Loucy (cell line): ENCODE data around the gene TPST2.

Experiments used
- H2AFZ ChIP-seq: fragments of 200-600 bp; sonication (generic); 2 replicates; pipeline ENCODE4 v1.6.0; 2016; ENCODE audit warnings: antibody characterized with exemption, mild to moderate bottlenecking, low read length, moderate library complexity
- H3F3A ChIP-seq: fragments of 200-600 bp; 2 replicates; pipeline ENCODE4 v1.6.0; 2016; ENCODE audit warnings: antibody characterized with exemption, low read depth, mild to moderate bottlenecking
- H3K27me3 ChIP-seq: fragments of 200-600 bp; sonication (generic); 2 replicates; pipeline ENCODE4 v1.6.1; 2014; ENCODE audit warnings: low read length, mild to moderate bottlenecking; ENCODE audit not compliant: insufficient read depth, poor library complexity, severe bottlenecking
- H3K36me3 ChIP-seq: fragments of 200-600 bp; sonication (generic); 2 replicates; pipeline ENCODE4 v1.6.1; 2016; ENCODE audit warnings: low read length; ENCODE audit not compliant: insufficient read depth
- H3K4me1 ChIP-seq: fragments of 200-600 bp; sonication (generic); 2 replicates; pipeline ENCODE4 v1.5.1; 2014; ENCODE audit warnings: low read length, mild to moderate bottlenecking; ENCODE audit not compliant: insufficient read depth, poor library complexity, severe bottlenecking
- H3K4me2 ChIP-seq: fragments of 200-600 bp; sonication (generic); 2 replicates; pipeline ENCODE4 v1.6.0; 2014; ENCODE audit warnings: antibody characterized with exemption, low read length, low read depth, mild to moderate bottlenecking; ENCODE audit not compliant: poor library complexity, severe bottlenecking
- H3K4me3 ChIP-seq: fragments of 200-600 bp; sonication (generic); 2 replicates; pipeline ENCODE4 v1.5.1; 2014; ENCODE audit warnings: low read length, mild to moderate bottlenecking, mixed read lengths; ENCODE audit not compliant: poor library complexity, severe bottlenecking
- H3K79me2 ChIP-seq: fragments of 200-600 bp; sonication (generic); 2 replicates; pipeline ENCODE4 v1.6.1; 2014; ENCODE audit warnings: low read length; ENCODE audit not compliant: insufficient read depth
- H3K9ac ChIP-seq: fragments of 200-600 bp; sonication (generic); 2 replicates; pipeline ENCODE4 v1.6.0; 2014; ENCODE audit warnings: mild to moderate bottlenecking, low read depth, low read length, moderate library complexity; ENCODE audit not compliant: poor library complexity, severe bottlenecking
- H3K9me2 ChIP-seq: fragments of 200-600 bp; sonication (generic); replicated peaks from 2 replicates; pipeline ENCODE4 v1.6.1; 2016; ENCODE audit warnings: low read depth, low read length, mixed read lengths
- H3K9me3 ChIP-seq: fragments of 200-600 bp; sonication (generic); 2 replicates; pipeline ENCODE4 v1.6.1; 2014; ENCODE audit warnings: mild to moderate bottlenecking, antibody characterized with exemption, low read length, low read depth; ENCODE audit not compliant: insufficient read depth
- H4K20me1 ChIP-seq: fragments of 200-600 bp; sonication (generic); 2 replicates; pipeline ENCODE4 v1.6.0; 2014; ENCODE audit warnings: antibody characterized with exemption, low read length, mild to moderate bottlenecking; ENCODE audit not compliant: insufficient read depth, poor library complexity, severe bottlenecking
- EZH2phosphoT487 ChIP-seq: fragments of 200-600 bp; IDR thresholded peaks from 2 replicates; pipeline ENCODE4 v1.6.1; 2018; ENCODE audit warnings: antibody characterized with exemption, mild to moderate bottlenecking, moderate library complexity, borderline replicate concordance
- TF ChIP-seq, protein P1 (sequence below): fragments of 200-600 bp; sonication (generic); conservative IDR thresholded peaks from 2 replicates; pipeline ENCODE4 v1.5.1; 2014; ENCODE audit warnings: mild to moderate bottlenecking, antibody characterized with exemption, low read length

Gene TPST2

GRCh38 chr22:26548984-26549383, 40.9 kb downstream of the TPST2 start:
- H3K9me2 ChIP-seq = no peaks in the 10 kb centered on the region
- H3K27me3 ChIP-seq = no peaks in the 10 kb centered on the region
- H4K20me1 ChIP-seq = no peaks in the 10 kb centered on the region
- no peaks in the 10 kb centered on the region for H3F3A ChIP-seq
- no peak overlapping the region for H3K9ac ChIP-seq
- TF ChIP-seq, protein P1, sequence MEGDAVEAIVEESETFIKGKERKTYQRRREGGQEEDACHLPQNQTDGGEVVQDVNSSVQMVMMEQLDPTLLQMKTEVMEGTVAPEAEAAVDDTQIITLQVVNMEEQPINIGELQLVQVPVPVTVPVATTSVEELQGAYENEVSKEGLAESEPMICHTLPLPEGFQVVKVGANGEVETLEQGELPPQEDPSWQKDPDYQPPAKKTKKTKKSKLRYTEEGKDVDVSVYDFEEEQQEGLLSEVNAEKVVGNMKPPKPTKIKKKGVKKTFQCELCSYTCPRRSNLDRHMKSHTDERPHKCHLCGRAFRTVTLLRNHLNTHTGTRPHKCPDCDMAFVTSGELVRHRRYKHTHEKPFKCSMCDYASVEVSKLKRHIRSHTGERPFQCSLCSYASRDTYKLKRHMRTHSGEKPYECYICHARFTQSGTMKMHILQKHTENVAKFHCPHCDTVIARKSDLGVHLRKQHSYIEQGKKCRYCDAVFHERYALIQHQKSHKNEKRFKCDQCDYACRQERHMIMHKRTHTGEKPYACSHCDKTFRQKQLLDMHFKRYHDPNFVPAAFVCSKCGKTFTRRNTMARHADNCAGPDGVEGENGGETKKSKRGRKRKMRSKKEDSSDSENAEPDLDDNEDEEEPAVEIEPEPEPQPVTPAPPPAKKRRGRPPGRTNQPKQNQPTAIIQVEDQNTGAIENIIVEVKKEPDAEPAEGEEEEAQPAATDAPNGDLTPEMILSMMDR = no peak
- no peak for TF ChIP-seq EZH2phosphoT487
- H3K4me1 ChIP-seq = peaks cover 31% of the 10 kb centered on the region
- no peak overlapping the region for H2AFZ ChIP-seq
- peaks cover 13% of the 10 kb centered on the region for H3K79me2 ChIP-seq
- H3K36me3 ChIP-seq = no peaks in the 10 kb centered on the region
- no peak overlapping the region for H3K4me3 ChIP-seq
- no peaks in the 10 kb centered on the region for H3K9me3 ChIP-seq
- H3K4me2 ChIP-seq = no peak overlapping the region

DNA sequence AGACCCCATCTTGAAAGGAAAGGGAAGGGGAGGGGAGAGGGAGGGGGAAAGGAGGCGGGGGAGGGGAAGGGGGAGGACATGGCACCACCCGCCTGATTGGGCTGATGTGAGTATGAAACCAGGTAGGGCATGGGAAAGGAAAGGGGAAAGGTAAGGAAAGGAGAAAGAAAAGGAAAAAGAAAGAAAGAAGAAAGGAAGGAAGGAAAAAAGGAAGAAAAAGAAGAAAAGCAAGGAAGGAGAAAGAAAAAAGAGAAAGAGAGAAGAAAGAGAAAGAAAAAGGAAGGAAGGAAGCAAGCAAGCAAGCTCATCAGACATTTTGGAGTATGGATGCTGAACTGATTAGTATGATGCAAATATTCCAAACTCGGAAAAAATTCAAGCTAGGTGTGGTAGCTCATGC, 41.6 kb downstream of the TPST2 start:
- H3K9me3 ChIP-seq = no peaks in the 10 kb centered on the region
- no peaks in the 10 kb centered on the region for H3K27me3 ChIP-seq
- H3K9ac ChIP-seq = no peak overlapping the region
- H3F3A ChIP-seq = no peaks in the 10 kb centered on the region
- no peaks in the 10 kb centered on the region for H3K9me2 ChIP-seq
- peaks cover 13% of the 10 kb centered on the region for H3K79me2 ChIP-seq
- H4K20me1 ChIP-seq = no peaks in the 10 kb centered on the region
- peaks cover 31% of the 10 kb centered on the region for H3K4me1 ChIP-seq
- TF ChIP-seq, protein P1 = no peak
- TF ChIP-seq EZH2phosphoT487 = no peak
- H3K4me3 ChIP-seq = no peak overlapping the region
- H3K36me3 ChIP-seq = no peaks in the 10 kb centered on the region
- H2AFZ ChIP-seq = no peak overlapping the region
- no peak overlapping the region for H3K4me2 ChIP-seq

DNA sequence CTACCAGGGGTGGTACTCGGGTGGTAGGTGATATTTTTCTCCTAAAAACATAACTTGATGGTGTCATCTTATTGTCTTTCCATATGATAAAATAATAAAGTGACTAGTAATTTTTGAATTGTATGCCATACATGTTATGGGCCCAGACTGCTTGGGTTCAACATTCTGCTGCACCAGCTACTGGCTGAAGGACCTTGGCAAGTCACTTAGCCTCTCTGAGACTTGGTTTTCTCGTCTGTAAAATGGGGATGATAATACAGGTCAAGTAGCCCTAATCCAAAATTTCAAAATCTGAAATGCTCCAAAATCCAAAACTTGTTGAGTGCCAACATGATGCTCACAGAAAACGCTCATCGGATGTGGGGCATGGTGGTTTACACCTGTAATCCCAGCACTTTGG, 42.1 kb downstream of the TPST2 start:
- Histone ChIP-seq H2AFZ (no peak overlapping the region), H3K4me3 (no peak overlapping the region), H3K79me2 (peaks cover 13% of the 10 kb centered on the region), H3K9me2 (no peaks in the 10 kb centered on the region), H3K9me3 (no peaks in the 10 kb centered on the region), H3K9ac (no peak overlapping the region), H3K36me3 (no peaks in the 10 kb centered on the region), H3K27me3 (no peaks in the 10 kb centered on the region), H3F3A (no peaks in the 10 kb centered on the region), H3K4me2 (no peak overlapping the region), H4K20me1 (no peaks in the 10 kb centered on the region), H3K4me1 (peaks cover 32% of the 10 kb centered on the region)
- no peak for TF ChIP-seq EZH2phosphoT487
- TF ChIP-seq, protein P1 = no peak
